IPS-18a (cell line): ENCODE data around the gene ZFP92.

Experiments used
- H3K27ac ChIP-seq: one replicate; pipeline ENCODE4 v1.5.1; 2013; ENCODE audit warnings: low read length
- H3K27me3 ChIP-seq: one replicate; pipeline ENCODE4 v1.6.1; 2013; ENCODE audit warnings: mild to moderate bottlenecking, low read length; ENCODE audit not compliant: control insufficient read depth, insufficient read depth
- H3K36me3 ChIP-seq: one replicate; pipeline ENCODE4 v1.6.1; 2013; ENCODE audit warnings: low read depth, low read length; ENCODE audit not compliant: control insufficient read depth
- H3K4me1 ChIP-seq: one replicate; pipeline ENCODE4 v1.6.1; 2013; ENCODE audit warnings: low read depth, low read length; ENCODE audit not compliant: control insufficient read depth
- H3K4me3 ChIP-seq: one replicate; pipeline ENCODE4 v1.5.1; 2013; ENCODE audit warnings: low read length
- H3K9ac ChIP-seq: one replicate; pipeline ENCODE4 v1.6.1; 2013; ENCODE audit warnings: mild to moderate bottlenecking, low read length, moderate library complexity
- H3K9me3 ChIP-seq: one replicate; pipeline ENCODE4 v1.6.1; 2013; ENCODE audit warnings: low read depth, low read length; ENCODE audit not compliant: control insufficient read depth

ZFP92 gene

GRCh38 chrX:153443476-153444332 lies 32.4 kb downstream of the ZFP92 start:
- no peaks in the 10 kb centered on the region for H3K9me3 ChIP-seq
- no peak overlapping the region for H3K9ac ChIP-seq
- H3K4me3 ChIP-seq = no peak overlapping the region
- H3K36me3 ChIP-seq = no peaks in the 10 kb centered on the region
- H3K4me1 ChIP-seq = no peaks in the 10 kb centered on the region
- no peaks in the 10 kb centered on the region for H3K27me3 ChIP-seq
- no peak overlapping the region for H3K27ac ChIP-seq

- H3K4me1 ChIP-seq = no peaks in the 10 kb centered on the region
- no peak overlapping the region for H3K27ac ChIP-seq
- H3K4me3 ChIP-seq = no peak overlapping the region
- H3K27me3 ChIP-seq = no peaks in the 10 kb centered on the region
- no peaks in the 10 kb centered on the region for H3K36me3 ChIP-seq
- H3K9ac ChIP-seq = no peak overlapping the region
- H3K9me3 ChIP-seq = no peaks in the 10 kb centered on the region
These were observed 33.2 kb downstream of the ZFP92 start for GRCh38 chrX:153444333-153445011.

GRCh38 chrX:153445106-153445855 lies 34.0 kb downstream of the ZFP92 start:
- Histone ChIP-seq H3K4me3 (no peak overlapping the region), H3K36me3 (no peaks in the 10 kb centered on the region), H3K4me1 (no peaks in the 10 kb centered on the region), H3K9ac (no peak overlapping the region), H3K27me3 (no peaks in the 10 kb centered on the region), H3K9me3 (no peaks in the 10 kb centered on the region), H3K27ac (no peak overlapping the region)

- Histone ChIP-seq H3K27me3 (no peaks in the 10 kb centered on the region), H3K4me1 (no peaks in the 10 kb centered on the region), H3K9me3 (no peaks in the 10 kb centered on the region), H3K4me3 (no peak within 1 kb of the TSS), H3K9ac (no peak within 1 kb of the TSS), H3K27ac (no peak within 1 kb of the TSS), H3K36me3 (no peaks in the 10 kb centered on the region)
These were observed 34.8 kb downstream of the ZFP92 start, which contains the start of gene TREX2 for GRCh38 chrX:153445856-153446635. Gene TREX2, minus strand, starts transcription at chrX:153446056. Its CDS starts 626 bp downstream, at chrX:153445430.

- H3K4me1 ChIP-seq = no peaks in the 10 kb centered on the region
- H3K9me3 ChIP-seq = peaks cover 1% of the 10 kb centered on the region
- no peaks in the 10 kb centered on the region for H3K27me3 ChIP-seq
- no peak overlapping the region for H3K4me3 ChIP-seq
- no peak overlapping the region for H3K9ac ChIP-seq
- H3K27ac ChIP-seq = no peak overlapping the region
- no peaks in the 10 kb centered on the region for H3K36me3 ChIP-seq
These were observed 35.3 kb downstream of the ZFP92 start for GRCh38 chrX:153446636-153446936.

- H3K9me3 ChIP-seq = peaks cover 6% of the 10 kb centered on the region
- H3K4me3 ChIP-seq = no peak overlapping the region
- peaks cover under 1% of the 10 kb centered on the region for H3K36me3 ChIP-seq
- H3K9ac ChIP-seq = no peak overlapping the region
- no peak overlapping the region for H3K27ac ChIP-seq
- H3K4me1 ChIP-seq = no peaks in the 10 kb centered on the region
- no peaks in the 10 kb centered on the region for H3K27me3 ChIP-seq
These were observed 35.8 kb downstream of the ZFP92 start for GRCh38 chrX:153446950-153447580.

- H3K9me3 ChIP-seq = peaks cover 9% of the 10 kb centered on the region
- H3K27me3 ChIP-seq = no peaks in the 10 kb centered on the region
- H3K27ac ChIP-seq = no peak overlapping the region
These were observed 36.3 kb downstream of the ZFP92 start for GRCh38 chrX:153447581-153447960.

GRCh38 chrX:153448556-153449367 lies 37.5 kb downstream of the ZFP92 start:
- Histone ChIP-seq H3K9ac (no peak overlapping the region), H3K4me3 (no peak overlapping the region), H3K9me3 (peaks cover 9% of the 10 kb centered on the region), H3K27ac (no peak overlapping the region), H3K36me3 (peaks cover 4% of the 10 kb centered on the region), H3K4me1 (no peaks in the 10 kb centered on the region), H3K27me3 (no peaks in the 10 kb centered on the region)

More at GRCh38 chrX:153447581-153447960, 36.3 kb downstream of the ZFP92 start:
- Histone ChIP-seq H3K4me3 (no peak overlapping the region), H3K9ac (no peak overlapping the region), H3K36me3 (peaks cover 4% of the 10 kb centered on the region), H3K4me1 (no peaks in the 10 kb centered on the region)

GRCh38 chrX:153449368-153450113 lies 38.3 kb downstream of the ZFP92 start:
- Histone ChIP-seq H3K27ac (no peak overlapping the region), H3K9me3 (peaks cover 9% of the 10 kb centered on the region), H3K9ac (no peak overlapping the region), H3K4me3 (no peak overlapping the region), H3K4me1 (no peaks in the 10 kb centered on the region), H3K27me3 (no peaks in the 10 kb centered on the region), H3K36me3 (peaks cover 4% of the 10 kb centered on the region)
